Panc1 (cell line): Measurements from ENCODE around the gene NUMB.

Source experiments
- CTCF ChIP-seq: fragments of 450-650 bp; IDR thresholded peaks from 2 replicates; pipeline ENCODE4 v1.5.1; 2017; ENCODE audit warnings: mild to moderate bottlenecking
- POLR2AphosphoS5 ChIP-seq: IDR thresholded peaks from 2 replicates; pipeline ENCODE4 v1.6.1; 2012; ENCODE audit warnings: mild to moderate bottlenecking, low read depth, low read length, moderate library complexity
- REST ChIP-seq, 2 experiments: IDR thresholded peaks; 2 replicates each; pipeline ENCODE4 v1.6.1; 2011 to 2012; ENCODE audit warnings: low read depth in 2 of 2, control low read depth in 1 of 2, low read length in 1 of 2, mild to moderate bottlenecking in 1 of 2, moderate library complexity in 1 of 2; ENCODE audit not compliant: insufficient read depth in 1 of 2

- no peak for TF ChIP-seq CTCF
- TF ChIP-seq REST (IDR thresholded peaks at IDR 0.05; ENCODE audit: insufficient read depth in 1 of 2, low read depth in 2 of 2, low read length in 1 of 2): no peak
- TF ChIP-seq POLR2AphosphoS5: no peak
Measured at GRCh38 chr14:73241481-73242165, 216.7 kb downstream of the NUMB start.
